Measurements from ENCODE around the gene PPP1CC. TPM values are rescaled to one million over a fixed set of nuclear protein-coding genes. Genes with fewer than 3 reads are reported as not detected.
"Not testable (repeated sequence)": the region's sequence is repeated elsewhere in the genome, so short reads cannot be mapped to it uniquely, and the experiment has no call there.

Gene PPP1CC
- total RNA-seq, 1 donor from 2014 or later = 102 TPM

DNA sequence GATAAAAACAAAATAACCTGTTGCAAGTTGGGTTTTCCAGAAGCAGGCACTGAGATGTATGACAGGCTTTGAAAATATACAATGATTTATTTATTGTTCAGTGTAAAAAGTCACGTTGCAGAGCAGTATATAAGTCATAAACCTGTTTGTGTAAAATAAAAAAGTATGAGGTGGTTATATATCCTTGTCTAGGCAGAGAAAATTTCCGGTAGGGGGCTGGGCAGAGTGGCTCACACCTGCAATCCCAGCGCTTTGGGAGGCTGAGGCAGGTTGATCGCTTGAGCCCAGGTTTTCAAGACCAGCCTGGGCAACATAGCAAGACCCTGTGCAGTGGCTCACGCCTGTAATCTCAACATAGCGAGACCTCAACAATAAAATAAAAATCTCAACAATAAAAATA, 16.2 kb upstream of the PPP1CC start:
- intact Hi-C loops (cut with DNase I) = no loop called here
- DNase-seq (ENCODE audit: low spot score) = no peak

DNA sequence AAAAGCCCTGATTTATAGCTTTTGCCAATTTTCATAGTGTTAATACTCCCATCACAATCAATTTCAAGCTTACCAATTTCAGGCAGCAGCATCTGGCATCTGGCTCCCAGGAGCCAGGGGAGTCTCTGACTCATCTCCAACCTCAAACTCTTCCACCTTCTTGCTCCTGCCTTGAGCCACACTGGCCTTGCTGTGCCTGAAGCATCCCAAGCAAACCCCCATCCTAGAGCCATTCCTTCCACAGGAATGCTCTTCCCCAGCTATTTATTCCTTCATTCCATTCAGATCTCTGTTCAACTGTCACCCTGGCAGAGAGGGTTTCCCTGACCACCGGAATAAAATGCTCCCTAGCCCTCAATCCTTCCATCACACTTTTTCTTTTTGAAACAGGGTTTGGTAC, 13.9 kb upstream of the PPP1CC start:
- intact Hi-C loops (cut with DNase I) = no loop called here
- no peak for DNase-seq (ENCODE audit: low spot score)

DNA sequence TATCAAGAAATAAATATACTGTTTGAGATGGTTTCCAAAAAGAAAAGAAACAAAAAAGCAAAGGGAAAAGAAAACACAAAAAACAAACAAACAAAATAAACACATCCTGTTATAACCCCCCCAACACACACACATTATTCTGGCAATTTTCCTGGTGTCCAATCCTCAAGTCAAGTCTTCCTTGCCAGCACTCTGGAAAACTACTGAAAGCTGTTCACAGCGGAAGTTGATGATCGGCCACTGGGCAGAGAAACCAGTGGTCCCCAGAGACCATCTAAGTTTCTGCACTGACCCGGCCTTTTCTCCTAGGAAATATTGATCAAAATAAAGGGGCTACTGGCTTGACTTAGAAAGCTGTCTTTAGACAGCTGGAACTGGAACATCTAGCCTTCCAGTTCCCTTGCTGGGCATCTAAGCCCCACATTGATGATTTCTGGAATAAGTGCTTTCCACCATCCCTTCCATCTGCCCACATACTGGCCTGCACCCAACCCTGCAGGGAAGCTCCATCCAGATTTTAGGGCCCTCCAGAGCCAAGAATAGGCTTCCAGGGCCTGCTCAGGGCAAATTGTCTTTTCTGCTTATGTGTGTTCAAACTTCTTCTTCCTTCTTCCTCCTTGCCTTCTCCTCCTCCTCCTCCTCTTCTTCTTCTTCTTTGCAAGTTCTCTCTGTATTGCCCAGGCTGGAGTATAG, 11.6 kb upstream of the PPP1CC start:
- intact Hi-C loops (cut with DNase I) = no loop called here
- peak; percentile 35 for DNase-seq (ENCODE audit: low spot score)

DNA sequence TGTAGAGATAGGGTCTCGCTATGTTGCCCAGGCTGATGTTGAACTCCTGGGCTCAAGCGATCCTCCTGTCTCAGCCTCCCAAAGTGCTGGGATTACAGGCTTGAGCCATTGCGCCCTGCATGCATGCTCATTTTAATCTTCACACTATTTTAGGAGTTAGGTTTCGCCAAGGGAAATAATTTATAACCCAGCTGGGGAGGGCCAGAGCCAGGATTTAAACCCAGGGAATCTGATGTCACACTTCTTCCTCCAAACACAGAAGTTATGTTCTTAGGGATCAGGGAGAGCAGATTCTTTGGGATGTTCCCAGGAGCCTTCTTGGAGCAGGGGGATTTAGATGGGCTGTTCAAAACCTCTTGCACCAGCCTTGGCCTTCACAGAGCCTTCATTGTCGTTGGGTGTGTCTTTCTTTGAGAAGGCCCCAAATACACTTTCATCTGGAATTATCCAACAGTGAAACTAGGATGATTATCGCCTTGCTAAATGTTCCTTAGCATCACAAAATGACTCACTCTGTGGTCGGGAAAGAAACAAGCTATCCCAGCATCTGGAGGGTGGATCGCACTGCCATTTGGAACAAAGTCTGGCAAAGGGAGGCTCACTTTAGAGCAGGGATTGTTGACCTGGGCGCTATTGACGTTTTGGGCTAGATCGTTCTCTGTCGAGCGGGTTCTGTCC, 8.2 kb upstream of the PPP1CC start:
- intact Hi-C loops (cut with DNase I) = no loop called here
- peak; percentile 63 for DNase-seq (ENCODE audit: low spot score)

DNA sequence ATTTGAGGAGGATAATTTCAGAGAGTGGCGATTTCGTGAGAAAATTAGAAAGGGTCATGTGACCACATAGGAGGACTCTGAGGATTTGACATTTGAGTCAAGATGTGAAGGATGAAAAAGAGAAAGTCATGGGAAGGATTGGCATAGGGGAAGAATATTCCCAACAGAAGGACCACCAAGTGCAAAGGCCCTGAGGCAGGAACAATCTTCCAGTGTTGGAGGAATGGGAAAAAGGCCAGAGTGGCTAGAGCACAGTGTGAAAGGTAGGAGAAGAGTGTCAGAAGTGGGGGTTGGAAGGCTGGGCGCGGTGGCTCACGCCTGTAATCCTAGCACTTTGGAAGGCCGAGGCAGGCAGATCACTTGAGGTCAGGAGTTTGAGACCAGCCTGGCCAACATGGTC, 3.9 kb upstream of the PPP1CC start:
- no peak for DNase-seq (ENCODE audit: low spot score)
- intact Hi-C loops (cut with DNase I) = no loop called here

DNA sequence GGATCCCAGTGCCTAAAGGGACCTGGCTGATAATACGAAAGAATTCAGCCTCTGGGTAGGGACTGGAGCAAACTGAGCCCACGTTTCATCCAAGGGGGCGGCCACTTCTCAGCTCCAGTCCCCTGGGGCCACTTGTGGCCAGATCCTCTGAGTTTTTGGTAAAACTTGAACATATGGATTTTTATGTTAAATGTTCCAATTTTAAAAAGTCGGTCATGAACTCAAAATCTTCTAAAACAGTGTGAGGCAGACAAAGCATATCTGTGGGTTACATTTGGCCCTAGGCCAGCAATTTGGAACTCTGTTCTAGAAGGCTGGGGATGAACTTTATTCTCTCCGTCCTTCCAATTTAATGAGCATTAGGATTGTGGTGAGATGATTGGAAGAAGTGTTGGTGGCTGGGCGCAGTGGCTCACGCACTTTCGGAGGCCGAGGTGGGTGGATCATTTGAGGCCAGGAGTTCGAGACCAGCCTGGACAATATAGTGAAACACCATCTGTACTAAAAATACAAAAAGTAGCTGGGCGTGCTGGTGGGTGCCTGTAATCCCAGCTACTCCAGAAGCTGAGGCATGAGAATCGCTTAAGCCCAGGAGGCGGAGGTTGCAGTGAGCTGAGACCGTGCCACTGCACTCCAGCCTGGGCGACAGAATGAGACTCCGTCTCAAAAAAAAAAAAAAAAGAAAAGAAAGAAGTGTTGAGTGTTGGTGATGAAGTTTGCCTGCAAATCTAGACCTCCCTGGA, 3.0 kb upstream of the PPP1CC start:
- no peak for DNase-seq (ENCODE audit: low spot score)
- intact Hi-C loops (cut with DNase I) = no loop called here

DNA sequence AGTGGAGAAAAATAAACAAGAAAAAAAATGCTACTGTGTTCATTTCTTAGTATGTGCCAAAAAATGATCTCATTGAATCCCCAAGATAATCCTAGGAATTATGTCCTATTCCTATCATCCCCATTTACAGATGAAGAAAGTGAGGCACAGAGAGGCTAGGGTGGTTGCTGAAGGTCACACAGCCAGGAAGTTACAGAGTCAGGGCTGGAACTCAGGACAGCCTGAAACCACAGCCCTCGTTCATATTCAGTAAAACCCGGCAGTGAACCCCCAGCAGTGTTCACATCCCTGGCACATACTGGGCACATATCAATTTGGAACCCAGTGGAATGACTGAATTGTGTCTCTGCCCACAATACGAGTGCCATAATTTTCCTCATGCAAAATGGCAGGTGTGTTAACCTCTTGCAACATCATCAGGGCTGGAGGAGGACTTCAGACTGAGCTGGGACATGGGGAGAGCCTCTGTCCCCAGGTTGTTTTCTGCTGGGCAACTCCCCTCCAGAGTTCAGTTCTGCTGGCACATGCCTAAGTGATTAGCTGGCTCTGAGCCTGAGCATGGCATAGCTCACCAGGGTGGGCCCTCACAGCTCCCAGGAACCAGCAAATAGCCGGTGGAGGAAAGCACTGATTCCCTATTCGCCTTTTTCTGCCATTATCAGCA, 2.0 kb upstream of the PPP1CC start:
- intact Hi-C loops (cut with DNase I) = loop anchor here (5.0 kb wide), 3 partner anchors 47 to 132 kb away; partner anchors contain the start of gene TCTN1
- no peak for DNase-seq (ENCODE audit: low spot score)

DNA sequence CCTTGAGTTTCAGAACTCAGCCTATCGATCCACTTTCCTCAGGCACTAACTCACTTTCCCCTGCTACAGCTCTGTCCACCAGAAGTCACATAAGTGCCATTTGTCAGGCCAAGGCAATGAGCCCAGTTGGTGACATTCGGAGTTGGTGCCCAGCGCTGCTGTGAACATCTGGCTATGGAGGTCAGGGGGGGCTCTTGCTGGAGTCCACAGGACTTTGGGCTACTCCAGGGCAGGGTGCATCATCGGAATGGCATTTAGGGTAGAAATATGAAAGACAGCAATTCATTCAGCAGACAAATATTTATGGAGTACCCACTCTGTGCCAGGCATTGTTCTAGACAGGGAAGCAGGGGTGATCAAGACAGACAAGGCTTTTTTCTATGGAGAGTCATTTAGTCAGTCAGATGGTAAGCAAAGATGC, 1.5 kb upstream of the PPP1CC start:
- no peak for DNase-seq (ENCODE audit: low spot score)
- intact Hi-C loops (cut with DNase I) = loop anchor here (5.0 kb wide), 3 partner anchors 47 to 132 kb away; partner anchors contain the start of gene TCTN1

DNA sequence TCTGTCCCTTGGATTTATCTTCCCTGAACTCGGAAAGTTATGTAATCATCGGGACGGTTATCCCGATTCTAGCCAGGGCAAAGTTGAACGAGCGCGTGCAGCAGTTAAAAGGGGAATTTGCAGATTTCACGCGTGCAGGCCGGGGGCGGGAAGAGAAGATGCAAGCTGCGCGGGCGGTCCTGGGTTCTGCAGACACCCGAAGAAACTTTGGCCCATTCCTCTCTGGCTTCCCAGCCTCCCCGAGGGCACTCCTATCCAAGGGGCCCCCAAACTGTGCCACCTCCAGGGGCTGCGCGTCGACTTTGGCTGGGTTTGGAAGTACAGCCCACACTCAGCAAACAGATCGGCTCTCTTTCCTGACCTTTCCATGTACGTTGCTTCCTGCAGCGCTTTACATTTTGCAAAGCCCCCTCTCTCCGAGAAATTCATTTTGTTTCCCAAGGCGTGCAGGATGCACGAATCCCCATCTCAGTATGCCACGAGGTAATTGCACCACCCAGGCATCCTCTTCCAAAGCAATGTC, 941 bp upstream of the PPP1CC start:
- intact Hi-C loops (cut with DNase I) = loop anchor here (5.0 kb wide), 3 partner anchors 46 to 131 kb away; partner anchors contain the start of gene TCTN1
- DNase-seq (ENCODE audit: low spot score) = no peak

DNA sequence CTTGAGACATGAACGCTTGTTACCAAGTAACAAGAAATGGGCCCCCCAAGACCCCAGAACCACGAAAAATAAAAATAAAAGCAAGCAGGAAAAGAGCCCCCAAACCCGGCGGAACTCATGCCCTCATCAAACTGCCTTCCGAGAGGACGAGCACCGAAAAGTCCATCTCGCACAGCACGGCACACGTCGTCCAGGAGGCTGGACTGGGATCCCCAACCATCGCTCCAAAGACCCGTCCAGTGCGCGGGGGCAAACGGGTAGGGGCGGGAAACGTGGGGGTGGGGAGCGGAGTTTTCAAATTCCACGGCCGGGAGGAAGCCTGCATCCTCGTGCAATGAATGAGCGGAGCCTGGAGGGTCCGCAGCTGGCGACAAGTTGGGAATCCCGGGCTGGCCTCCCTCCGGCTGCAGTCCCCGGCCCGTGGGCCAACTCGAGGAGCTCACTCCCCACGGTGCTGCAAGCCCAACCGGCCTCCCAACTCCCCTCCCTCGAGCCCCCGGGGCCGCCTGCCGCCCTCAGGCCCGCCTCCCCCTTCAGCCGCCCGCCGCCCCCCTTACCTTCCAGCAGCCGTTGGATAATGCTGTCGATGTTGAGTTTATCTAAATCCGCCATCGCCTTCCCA, 484 bp downstream of the PPP1CC start:
- intact Hi-C loops (cut with DNase I) = loop anchor here (5.0 kb wide), 3 partner anchors 45 to 130 kb away; partner anchors contain the start of gene TCTN1
- DNase-seq (ENCODE audit: low spot score) = no peak

DNA sequence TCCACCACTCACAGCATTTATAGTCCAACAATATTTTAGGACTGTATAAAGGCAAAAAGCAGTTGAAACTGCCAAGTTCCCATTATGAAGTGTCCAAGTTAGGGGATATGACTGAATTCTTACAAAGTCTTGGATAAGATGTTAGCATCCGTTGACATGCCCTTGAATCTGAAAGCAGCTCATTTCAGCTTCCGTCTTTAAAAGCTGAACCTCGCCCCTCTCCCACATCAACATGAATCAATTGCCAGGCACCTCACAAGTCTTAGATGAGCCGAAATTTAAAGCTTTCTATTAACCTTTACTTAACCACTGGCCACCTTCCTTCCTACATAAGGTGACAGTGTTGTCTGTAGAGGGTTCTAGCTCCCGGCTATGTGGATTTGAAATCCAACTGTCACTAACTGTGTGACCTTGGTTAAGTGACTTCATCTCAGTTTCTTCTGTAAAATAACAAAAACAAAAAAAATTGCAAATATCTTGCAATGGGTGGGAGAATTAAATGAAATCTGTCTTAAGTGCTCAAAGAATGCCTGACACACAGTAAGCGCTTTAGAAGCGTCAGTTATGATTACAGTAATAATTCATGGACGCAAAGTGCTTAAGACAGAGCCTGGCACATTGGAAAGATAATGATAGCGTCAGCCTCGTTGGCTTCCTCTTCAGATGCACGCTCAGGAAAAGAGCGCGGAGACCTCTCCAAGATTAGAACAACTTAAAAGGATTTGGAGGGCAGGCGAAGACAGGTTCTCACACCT, 1.2 kb downstream of the PPP1CC start:
- intact Hi-C loops (cut with DNase I) = loop anchor here (5.0 kb wide), 3 partner anchors 44 to 129 kb away; partner anchors contain the start of gene TCTN1
- no peak for DNase-seq (ENCODE audit: low spot score)

DNA sequence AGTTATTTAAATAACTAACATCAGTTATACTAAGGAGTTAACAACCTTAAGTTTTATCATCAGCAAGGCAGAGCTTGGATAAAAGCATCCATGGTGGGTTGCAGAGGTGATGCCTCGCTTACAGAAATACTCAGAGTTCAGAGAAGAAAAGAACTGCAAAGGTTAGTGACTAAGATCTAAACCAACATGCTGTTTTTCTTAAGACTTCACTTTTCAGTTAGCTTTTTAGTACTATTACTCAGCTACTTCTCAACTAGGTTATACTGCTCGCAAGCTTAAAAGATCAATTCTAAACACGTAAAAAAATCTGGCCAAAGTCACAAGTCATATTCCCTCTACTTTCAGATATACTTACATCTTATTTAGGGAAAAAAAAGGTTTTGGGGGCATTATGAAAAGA, 2.8 kb downstream of the PPP1CC start:
- DNase-seq (ENCODE audit: low spot score) = no peak
- intact Hi-C loops (cut with DNase I) = loop anchor here (5.0 kb wide), 3 partner anchors 43 to 128 kb away; partner anchors contain the start of gene TCTN1

DNA sequence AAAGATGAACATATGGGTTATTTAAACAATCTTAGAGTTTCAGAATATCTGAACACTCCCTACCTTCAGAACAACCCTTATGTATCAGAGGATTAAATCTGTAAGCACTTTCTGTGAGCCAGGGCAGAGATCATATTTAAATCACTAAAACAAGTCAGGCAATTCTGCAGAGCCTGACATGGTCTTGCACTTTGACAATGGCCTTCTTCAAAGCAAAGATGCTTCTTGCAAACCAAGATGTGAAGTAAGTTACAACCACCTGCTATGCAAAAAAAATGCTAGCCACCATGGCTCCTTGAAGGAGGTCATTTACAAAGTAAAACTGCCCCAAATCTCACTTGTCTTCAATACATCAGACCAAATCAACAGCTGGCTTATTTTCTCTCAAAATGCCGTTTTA, 3.2 kb downstream of the PPP1CC start:
- DNase-seq (ENCODE audit: low spot score) = no peak
- intact Hi-C loops (cut with DNase I) = no loop called here

DNA sequence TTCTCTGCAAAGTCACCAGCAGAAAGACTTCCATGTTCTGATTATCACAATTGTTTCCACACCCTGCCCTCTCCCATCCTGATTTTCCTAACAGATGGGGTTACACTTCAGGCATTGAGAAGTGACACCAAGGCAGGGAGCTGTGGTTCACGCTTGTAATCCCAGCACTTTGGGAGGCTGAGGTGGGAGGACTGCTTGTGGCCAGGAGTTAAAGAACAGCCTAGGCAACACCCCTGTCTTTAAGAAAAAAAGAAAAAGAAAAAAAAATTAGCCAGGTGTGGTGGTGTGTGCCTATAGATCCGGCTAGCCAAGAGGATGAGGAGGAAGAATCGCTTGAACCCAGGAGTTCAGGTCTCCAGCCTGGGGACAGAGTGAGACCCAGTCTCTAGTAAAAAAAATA, 5.2 kb downstream of the PPP1CC start:
- intact Hi-C loops (cut with DNase I) = no loop called here

DNA sequence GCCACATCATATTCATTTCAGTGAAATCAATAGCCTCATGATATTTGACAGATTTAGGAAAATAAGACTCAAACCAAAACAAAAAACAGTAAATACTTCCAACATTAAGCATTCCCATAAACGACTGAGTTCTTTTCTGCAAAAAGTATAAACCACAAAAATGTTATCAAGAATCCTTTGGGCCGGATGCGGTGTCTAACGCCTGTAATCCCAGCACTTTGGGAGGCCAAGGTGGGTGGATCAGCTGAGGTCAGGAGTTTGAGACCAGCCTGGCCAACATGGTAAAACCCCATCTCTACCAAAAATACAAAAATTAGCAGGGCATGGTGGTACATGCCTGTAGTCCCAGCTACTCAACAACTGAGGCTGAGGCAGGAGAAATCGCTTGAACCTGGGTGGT, 5.7 kb downstream of the PPP1CC start:
- intact Hi-C loops (cut with DNase I); DNase-seq (ENCODE audit: low spot score): not testable (repeated sequence)

More for the DNA sequence above, 5.2 kb downstream of the PPP1CC start:
- DNase-seq (ENCODE audit: low spot score) = no peak

DNA sequence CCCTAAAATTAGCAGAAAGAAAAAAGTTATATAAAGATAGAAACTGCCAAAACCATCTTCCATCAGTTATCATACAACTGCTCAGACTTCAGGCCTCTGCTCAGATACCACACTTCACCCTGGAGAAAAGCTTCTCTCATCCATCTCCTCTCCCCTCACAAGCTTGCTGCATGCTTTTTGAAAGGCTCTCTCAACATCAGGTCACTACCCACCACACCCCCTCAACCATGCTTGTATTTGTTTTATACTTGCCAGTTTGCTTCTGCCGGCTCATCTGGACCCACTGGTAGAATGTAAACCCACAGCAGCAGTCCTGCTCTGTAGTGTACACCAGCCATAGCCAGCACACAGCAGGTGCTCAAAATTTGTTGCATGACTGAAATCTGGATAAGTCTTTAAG, 8.8 kb downstream of the PPP1CC start:
- no peak for DNase-seq (ENCODE audit: low spot score)
- intact Hi-C loops (cut with DNase I) = no loop called here

DNA sequence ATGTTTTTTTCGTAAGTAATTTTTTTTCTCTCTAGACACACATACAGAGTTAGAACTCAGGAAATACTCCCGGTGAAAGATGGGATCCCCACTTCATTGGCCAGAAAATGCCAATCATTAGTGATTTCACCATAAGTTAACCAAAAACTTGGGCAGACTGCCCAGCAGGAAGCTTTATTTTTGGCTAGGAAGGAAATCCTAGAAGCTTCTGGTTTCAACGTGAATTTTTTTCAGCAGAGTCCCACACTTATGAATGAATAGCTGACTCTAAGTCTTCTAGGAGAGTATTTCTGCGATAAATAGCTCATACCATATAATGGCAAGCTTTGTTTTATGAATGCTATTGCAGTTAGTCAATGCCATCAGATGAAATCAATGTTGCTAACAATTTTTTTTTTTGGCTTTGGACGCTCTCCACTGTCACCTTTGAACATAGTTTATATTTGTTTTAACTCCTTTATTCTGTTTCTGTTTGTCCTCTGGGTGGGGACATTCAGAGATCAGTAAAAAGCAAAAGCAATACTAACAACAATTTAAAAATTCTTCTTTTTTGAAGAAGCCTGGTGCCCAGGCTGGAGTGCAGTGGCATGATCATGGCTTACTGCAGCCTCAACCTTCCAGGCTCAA, 9.5 kb downstream of the PPP1CC start:
- intact Hi-C loops (cut with DNase I) = no loop called here
- no peak for DNase-seq (ENCODE audit: low spot score)

DNA sequence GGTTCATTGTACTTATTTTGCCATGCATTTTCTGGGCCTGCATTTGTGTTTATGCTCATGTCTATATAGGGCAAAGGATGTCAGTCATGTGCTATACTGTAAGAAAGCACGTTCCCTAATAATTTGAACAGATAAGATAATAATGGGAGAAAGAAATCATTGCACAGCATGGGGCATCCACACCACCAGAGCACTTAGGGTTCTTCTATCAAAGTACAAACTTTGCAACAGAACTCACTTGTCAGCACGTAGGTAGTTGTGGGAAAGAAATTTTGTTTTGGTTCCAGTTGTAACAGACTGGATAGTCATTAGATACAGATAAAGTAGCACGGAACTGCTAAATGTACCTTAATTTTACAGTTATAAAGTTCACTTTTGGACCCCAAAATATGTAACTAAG, 10.1 kb downstream of the PPP1CC start:
- intact Hi-C loops (cut with DNase I) = no loop called here
- no peak for DNase-seq (ENCODE audit: low spot score)

Measured in cardiac septum (tissue), 1 donor.